Posterior cingulate gyrus (tissue), 11 donors: ENCODE data around the gene MYO1B.
"Not testable (repeated sequence)": the region's sequence is repeated elsewhere in the genome, so short reads cannot be mapped to it uniquely, and the experiment has no call there.

Source experiments
- DNase-seq, 10 donors: peaks; one replicate each; pipeline versions ENCODE4 v3.0.0 to v3.0.0-alpha.2; 2020 to 2021; ENCODE audit warnings: mixed read lengths in 3 of 10
- intact Hi-C: fragments of 100-400 bp; cut with DNase I; formaldehyde crosslinking; loops from one replicate; pipeline ENCODE4 v1.15.1; 2023

The MYO1B gene

GRCh38 chr2:191436368-191437055 is 191.3 kb downstream of the MYO1B start:
- DNase-seq = no peak
- intact Hi-C loops = no loop called here

- no peak for DNase-seq
- intact Hi-C loops = no loop called here
These were observed 194.3 kb downstream of the MYO1B start for GRCh38 chr2:191439481-191439880.

DNA sequence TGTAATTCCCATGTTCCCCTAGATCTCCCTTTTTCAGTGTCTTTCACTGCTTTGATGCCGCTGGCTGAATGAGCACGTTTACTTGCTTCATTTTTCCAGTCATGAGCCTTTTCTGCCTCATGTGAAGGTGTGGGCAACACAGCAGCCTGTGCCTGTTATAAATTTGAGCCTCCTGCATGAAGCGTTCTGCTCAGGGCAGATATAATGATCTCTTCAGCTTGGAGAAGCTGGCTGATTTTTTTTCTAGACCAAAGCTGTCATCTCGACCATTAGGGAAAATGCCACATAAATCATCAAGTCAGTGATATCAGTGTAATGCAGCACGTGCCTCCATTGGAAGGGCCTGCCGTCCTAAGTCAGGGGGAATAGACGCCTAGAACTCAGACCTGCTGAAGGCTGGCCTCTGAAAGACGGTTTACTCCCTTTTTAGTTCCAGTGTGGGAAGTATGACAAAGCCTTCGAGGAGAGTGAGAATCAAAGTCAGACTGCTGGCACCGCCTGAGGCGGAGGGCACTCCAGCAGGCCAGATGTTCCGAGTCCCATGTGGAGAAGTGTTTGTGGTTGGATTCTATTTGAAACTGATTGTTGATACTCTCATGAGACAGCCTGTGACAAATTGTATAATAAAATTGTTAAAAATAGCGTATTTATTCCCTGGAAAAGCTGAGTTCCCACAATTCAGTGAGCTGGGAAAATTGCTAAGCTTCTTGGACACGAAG is 196.5 kb downstream of the MYO1B start:
- DNase-seq = peak in 4 of 10 donors; percentile 12 to 87 (median 76)
- intact Hi-C loops = no loop called here

DNA sequence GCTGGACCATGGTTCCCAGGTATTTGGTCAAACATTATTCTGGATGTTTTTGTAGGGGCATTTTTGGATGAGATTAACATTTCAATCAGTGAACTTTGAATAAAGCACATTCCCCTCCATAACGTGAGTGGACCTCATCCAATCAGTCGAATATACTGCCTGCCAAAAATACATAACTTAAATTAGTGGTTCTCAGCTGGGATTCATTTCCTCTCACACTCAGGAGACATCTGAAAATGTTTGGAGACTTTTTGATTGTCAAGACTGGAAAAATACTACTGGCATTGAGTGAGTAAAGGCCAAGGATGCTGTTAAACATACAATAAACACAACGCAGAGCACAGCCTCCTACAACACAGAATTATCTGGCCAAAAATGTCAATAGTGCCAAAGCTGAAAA is 198.2 kb downstream of the MYO1B start:
- intact Hi-C loops = no loop called here
- DNase-seq = no peak

DNA sequence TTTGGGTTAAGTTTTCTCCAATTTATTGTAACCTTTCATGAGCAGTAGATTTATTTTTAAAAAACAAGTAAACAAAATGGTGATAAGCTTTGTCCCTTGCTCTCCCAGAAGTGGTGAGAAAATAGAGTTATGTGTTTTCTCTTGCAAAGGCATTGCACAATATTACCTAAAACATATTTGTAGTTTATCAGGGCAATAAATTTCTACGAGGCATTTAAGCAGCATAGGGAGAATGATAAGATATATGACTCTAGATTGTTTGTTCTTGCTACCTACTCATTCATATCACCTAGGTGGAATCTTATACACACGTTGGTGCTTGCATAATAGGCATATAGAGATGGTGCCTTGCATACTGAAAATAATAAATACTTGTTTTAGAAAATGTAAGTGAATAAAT is 201.7 kb downstream of the MYO1B start:
- DNase-seq = no peak
- intact Hi-C loops = no loop called here

DNA sequence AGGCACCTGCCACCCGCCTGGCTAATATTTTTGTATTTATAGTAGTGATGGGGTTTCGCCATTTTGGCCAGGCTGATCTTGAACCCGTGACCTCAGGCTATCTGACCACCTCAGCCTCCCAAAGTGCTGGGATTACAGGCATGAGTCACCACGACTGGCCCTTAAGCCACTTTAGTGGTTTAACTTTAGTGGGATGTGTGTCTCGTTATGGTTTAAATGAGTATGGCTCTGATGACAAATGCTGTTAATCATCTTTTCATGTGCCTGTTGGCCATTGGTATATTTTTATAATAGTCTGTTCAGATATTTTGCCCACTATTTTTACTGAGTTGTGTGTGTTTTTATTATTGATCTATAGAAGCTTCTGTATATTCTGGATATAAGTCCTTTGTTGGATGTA is 205.9 kb downstream of the MYO1B start:
- intact Hi-C loops = no loop called here
- DNase-seq = no peak

DNA sequence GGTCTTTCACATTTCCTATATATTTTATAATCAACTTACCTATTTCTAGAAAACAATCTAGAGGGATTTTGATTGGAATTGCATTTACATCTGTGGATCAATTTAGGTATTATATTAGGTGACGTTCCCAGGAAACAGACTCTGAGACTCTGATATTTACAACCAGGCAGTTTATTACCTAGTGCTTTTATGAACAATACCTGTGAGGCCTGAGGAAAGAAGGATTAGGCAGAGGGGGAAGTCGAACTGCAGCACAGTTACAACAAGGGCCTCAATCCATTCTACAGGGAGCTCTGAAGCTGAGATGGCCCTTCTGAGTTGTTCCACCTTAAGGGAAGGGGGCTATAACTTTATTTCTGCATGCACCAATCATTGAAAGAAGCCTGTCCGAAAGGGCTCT is 206.9 kb downstream of the MYO1B start:
- intact Hi-C loops = no loop called here
- DNase-seq = no peak

- DNase-seq = no peak
- intact Hi-C loops = no loop called here
These were observed 208.6 kb downstream of the MYO1B start for GRCh38 chr2:191453761-191454160.

- intact Hi-C loops, DNase-seq: not testable (repeated sequence)
These were observed 211.3 kb downstream of the MYO1B start for GRCh38 chr2:191456506-191456905.

GRCh38 chr2:191459158-191459557 is 214.0 kb downstream of the MYO1B start:
- DNase-seq = no peak
- intact Hi-C loops = no loop called here

DNA sequence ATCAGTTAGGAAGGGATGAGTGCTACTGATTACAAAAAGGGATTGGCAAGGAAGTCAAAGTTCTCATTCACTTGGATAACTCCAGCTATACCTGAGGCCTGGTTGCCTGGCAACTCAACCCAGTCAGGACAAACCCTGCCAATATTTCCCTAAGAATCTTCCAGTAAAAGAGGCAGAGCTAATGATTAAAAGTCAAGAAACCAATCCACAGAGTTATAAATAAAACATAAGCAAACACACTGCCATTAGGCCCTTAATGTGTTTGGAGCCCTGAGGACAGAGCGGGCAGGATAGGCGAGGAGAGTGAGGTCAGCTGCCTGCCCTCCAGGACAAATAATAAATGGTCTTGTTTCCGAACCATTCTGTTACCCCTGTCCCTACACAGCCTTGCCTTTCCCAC is 217.2 kb downstream of the MYO1B start:
- intact Hi-C loops = no loop called here
- no peak for DNase-seq

GRCh38 chr2:191463790-191464189 is 218.6 kb downstream of the MYO1B start:
- intact Hi-C loops = no loop called here
- no peak for DNase-seq

DNA sequence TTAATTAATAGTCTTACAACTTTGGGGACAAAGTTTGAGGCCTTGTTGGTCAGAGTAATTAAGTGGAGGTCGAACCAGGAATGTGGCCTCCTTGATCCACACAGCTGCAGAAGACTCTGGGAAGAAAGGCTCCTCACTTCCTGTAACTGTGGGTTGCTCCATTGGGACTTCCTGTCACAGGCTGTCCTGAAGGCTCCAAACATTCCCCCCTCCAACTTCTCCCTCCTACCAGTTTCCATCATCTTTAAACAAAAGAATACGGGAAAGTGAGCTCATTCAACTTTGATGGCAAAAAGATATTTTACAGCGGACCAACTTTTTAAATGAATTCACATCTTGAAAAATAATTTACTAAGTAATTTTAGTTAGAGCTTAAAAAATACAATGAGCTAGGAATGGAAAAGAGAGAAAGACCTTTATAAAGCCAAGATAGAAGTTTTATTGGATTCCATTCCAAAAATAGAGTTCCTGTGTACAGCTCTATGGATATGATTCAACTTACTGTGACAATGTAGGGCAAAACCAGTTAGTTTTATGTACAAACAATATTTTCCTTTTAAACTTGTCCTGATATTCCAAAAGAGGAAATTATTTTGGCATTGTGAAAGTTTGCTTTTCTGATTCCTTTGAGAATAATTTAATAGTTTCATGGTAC is 220.7 kb downstream of the MYO1B start:
- DNase-seq = no peak
- intact Hi-C loops = no loop called here

DNA sequence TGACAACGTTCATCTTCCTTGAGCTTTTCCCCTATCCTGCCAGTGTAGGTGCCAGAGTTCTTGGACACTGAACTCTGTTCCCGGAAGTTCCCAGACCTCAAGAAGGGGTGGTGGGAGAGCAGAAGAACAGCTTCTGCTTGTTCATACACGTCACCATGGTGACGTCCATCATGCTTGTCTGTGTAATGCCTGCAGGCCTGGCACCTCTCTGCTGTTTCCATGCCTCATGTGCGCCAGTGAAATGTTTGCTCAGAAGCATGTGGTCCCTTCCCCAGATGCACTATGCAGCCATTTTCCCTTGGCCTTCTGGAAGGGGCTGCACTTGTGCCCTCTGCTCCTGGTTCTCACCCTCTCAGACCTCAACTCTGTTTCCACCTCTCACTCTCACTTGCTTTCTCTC is 221.9 kb downstream of the MYO1B start:
- intact Hi-C loops = no loop called here
- DNase-seq = no peak

GRCh38 chr2:191470306-191470705 is 225.1 kb downstream of the MYO1B start:
- intact Hi-C loops = no loop called here
- DNase-seq = no peak

DNA sequence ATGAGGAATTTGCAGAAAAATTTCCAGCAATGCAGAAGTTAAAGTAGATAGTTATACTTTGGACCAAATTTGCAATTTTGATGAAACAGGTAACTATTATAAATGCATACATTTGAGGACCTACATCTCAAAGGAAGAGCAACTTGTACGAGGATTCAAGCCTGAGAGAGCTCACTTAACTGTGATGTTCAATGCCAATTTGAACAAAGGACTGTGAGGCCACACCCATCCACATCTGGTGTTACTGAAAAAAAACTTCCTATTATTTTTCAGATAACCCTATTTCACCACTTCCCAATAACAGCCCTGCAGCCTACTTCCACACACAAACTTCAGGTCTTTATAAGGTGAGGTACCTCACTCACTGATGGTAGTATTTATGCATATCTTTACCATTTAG is 229.3 kb downstream of the MYO1B start:
- DNase-seq = no peak
- intact Hi-C loops = no loop called here
